Measurements from ENCODE around the gene RGS11.
A peak's percentile ranks its signal among the peaks of the same experiment; 100 is the strongest.
"Not testable (repeated sequence)": the region's sequence is repeated elsewhere in the genome, so short reads cannot be mapped to it uniquely, and the experiment has no call there.

RGS11 gene

DNA sequence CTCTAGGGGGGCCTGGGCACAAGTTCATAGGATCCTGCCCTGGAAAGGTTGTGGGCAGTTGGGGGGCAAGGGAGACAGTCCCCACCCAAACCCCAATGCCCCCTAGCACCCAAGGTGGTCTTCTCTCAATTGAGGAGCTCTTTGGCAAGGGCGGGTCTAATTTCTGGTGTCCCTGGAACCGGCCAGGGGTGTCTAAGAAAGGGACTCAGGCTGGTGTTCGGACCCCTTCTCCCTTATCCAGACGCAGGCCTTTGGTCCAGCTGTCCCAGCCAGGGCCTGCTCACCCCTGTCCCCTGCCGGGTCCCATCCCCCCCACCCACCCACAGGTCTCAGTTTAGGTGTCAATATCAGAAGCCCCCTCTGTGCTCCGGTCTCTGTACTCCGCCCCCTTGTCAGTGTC, 3.8 kb upstream of the RGS11 start:
- no peak for DNase-seq

DNA sequence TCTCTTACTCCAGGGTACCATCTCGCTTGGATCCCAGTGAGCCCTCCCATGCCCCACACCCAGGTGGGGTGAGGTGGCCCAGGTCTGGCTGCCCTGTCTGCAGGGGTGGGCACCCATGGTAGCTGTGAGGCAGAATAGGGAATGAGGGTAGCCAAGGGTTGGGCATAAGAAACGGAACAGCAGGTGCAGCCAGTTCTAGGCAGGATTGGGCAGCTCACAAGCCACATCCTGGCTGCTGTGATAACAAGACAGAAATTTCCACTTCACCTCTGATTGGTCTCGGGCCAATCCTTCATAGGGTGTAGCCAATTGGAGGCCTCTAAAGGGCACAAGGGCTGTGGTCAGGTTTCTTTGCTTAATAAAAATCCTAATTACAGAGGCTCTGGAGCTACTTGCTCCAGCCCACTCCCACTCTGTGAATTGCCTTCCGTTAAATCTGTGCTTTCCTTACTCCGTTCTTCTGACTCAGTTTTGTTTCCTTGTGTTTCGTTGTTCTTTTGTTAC, 3.2 kb upstream of the RGS11 start:
- peak; percentile 16 to 66 for DNase-seq

DNA sequence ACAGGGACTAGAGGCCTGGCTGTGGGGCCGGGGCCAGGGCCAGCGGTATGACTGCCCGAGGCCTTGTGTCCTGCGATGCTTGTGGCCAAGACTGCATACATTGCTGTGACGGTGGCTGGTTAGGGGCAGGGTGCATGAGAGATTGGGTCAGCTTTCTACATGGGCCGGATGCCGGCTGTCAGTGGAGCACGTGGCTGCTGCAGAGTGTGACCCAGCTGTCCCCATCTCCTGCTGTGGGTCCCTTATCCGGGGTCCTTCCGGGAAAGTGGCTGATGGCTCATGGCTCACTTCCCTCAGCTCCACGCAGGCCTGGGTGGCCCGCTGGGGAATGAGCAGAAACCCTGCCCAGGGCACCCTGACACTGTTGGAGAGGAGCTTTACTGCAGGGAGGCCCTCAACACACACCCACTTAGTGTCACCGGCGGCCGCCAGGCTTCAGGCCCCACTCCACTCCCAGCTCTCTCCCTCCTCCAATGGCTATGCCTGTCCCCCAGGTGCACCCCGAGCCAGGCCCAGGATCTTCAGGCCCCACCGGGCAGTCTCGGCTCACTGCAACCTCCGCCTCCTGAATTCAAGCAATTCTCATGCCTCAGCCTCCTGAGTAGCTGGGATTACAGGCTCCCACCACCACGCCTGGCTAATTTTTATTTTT, 808 bp upstream of the RGS11 start:
- DNase-seq = no peak

DNA sequence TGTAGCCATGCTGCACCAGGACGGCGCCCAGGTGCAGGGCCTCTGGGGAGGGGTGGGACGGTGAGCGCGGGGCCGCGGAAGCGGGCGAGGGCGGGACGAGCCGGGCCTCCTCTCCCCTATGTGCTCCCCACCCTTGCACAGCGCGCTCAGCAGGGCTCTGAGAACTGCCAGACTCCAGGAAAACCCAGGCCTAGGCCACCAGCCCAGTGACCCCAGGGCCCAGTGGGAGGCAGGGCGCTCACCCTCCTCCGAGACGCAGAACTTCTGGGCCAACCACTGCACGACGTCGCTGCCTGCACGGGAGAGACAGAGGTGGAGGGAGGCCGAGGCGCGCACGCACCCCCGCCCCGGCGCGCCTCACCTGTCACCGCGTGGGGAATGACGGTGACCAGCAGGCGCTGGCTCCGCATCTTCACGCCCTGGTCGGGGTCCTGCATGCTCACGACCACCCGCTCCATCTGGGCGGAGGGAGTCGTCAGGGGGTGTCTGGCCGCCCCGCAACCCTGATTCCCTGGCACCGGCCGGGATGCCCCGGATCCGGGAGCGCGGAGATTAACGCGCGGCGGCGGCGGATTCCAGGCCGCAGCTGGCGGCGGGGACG, 603 bp downstream of the RGS11 start:
- DNase-seq = peak in 1 of 2 donors; percentile 11

DNA sequence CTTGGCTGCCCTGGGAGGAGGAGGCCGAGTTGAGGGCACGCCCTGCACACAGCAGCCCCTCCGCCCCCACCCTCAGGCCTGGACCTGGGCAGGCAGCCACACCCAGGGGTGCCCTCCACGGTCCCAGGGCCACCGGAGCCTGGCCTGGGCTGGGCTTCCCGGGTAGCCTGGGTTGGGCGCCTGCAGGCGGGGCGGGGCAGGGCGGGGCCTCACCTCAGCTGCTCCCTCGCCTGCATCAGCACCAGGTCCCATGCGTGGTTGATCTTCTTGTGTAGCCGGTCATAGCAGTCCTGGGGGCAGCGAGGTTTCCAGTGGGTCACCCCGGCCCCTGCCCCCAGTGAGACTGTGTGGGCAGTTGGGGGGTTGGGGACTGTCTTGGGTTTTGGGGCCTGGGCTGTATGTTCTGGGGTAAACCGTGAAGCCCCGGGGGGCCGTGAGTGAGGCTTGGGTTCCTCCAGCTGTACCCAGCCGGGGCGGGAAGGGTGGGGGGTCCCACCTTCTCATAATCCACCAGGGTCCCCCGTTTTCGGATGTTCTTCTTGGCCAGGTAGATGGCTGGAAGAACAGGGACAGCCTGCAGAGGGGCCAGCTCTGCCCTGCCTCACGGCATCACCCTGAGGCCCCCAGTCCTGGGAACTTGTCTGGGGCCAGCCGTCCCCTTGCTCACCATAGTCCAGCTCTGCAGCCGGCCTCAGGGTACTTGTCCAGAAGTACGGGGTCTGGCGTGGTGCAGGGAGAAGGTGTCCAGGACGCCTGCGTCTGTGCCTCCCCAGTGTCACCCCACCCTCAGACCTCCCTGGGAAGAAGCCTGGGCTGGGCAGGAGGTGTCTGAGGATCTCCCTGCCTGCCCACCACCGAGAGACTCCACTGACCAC, 2.0 kb downstream of the RGS11 start:
- DNase-seq = no peak

DNA sequence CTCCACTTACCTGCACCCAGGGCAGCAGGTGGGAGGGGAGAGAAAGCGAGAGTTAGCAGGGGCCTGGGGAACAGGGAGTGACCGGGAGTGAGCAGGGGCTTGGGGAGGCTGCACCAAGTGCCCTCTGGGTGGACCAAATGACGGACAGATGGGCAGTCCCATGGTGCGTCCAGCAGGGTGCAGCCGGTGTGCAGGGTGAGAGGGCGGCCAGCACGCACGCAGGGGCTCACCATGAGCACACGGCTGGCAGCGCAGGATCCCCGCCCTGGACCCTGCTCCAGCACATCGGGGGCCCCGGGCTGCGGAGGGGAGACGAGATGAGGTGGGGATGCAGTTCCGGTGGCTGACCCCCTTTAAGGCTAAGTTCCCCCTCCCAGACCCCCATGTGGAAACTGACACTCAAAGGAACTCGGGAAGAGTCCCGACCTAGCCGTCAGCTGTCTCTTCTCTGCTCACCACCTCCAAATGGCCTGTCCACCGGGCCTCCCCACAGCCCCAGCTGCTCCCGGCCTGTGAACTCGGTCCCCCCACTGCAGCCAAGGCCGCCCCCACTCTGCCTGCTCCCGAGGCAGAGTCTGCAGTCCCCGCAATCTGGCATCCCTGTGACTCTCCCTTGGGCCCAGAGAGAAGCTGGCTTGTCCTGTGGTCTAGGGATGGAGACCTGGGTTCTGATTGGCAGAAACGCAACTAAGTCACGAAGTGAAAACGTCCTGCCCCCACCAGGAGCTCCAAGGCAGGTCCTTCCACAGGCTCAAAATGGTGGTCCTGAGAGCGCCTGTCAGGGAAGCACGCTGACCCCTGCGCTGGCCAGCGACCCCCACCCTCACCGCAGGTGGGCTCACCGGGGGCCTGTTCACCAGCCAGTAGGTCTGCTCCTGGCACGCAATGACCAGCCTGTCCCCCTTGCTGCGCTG, 2.9 kb downstream of the RGS11 start:
- no peak for DNase-seq

DNA sequence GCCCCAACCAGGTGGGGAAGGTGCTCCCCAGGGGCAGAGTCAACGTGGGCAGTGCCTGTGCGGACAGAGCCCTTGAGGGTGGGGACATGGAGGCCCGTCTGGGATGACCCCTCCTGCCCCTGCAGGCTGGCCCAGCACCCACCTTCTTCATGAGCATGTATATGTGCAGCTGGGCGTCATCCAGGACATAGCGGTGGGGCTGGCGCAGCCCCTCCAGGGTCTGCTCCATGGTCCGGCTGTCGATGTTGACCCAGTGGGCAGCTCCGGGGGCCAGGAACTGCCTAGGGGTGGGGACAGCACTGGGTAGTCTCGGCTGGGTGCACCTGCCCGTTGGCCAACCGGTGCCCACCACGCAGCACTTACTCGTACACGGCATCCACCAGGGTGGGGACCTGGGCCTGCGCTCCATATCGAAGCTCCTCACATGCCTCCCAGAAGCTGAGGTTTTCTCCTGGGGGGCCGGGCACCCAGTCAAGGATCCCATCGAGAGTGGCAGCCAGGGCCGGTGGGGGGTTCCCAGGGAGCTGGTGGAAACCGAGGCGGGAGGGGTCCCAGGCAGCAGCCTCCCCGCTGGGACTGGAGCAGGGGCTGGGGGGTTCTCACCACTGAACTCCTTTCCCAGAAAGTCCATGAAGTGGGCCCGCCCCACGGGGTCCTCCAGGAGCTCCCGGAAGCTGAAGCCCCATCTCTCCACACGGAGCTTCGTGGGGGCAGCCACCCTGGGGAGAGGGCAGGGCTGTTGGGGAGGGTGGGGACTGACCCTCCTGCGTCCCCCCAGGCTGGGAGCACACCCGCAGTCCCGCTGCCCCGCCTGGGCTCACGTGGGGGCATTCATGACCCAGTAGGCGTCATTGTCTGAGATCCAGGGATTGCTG, 5.1 kb downstream of the RGS11 start:
- DNase-seq = no peak

DNA sequence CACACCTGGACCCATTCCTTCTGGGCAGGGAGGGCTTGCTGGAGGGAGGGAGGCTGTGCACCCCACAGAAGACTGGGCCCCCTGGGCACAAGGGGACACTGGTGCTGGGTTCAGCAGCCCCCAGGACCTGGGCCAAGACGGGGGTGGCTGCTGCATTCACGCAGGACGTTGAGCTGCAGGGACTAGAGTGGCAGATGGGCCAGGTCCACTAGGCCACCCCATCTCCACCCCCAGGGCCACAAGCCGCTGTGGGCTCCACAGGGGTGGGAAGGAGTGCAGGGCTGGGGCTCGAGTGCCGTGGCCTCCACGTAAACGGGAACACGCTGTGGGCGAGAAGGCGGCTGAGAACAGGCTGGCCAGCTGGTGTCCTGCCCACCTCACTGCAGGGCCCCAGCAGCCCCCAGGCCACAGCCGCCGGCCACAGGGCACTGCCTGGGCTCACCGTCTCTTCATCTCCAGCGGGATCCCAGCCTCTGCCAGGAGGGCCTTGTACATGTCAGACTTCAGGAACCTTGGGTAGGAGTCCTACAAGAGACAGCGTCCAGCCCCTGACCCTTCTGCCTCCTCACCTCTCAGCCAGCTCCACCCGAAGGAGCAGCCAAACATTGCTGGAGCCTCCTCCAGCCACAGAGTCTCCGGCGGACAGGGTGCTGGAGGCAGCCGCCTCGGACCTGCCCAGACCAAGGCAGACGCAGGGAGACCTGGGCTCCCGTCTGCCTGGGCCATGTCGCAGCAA, 6.5 kb downstream of the RGS11 start:
- no peak for DNase-seq

DNA sequence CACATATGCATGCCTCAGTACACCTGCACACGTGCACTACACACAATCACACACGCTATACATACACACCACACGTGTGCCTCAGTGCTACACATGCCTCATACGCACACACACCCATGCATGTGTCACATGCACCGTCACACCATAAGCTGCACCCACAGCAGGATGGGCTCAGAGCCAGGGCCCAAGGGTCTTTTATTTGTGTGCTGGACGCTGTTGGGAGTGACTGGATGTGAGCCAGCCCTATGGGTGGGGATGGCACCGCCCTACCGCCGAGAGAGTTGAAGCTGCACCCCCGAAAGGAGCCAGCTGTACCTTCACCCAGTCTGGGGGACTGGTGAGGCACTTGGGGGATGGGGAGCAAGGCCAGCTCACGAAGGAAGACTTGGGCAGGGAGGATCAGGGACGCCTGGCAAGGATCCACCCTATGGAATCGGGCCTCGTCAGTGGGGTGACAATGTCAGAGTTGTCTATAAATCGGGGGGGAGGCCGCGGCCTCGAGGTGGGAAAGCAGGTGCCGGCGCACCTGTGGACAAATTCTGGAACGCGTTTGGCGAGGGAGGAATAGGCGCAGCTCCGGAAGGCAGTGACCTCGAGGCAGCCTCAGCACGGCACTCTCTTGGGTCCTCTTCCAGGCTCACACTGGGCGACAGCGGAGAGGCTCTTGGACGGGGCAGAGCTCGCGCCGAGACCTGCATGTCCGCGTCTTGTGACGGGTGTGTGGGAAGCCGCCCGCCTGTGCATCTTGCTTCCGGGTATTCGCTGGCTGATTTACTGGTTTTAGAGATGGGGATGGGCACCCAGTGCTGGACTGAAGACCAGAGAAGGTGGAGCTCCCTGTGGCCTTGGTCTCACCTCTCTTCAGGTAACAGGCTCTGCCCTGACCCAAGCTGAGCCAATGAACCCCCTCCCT, 7.3 kb downstream of the RGS11 start:
- DNase-seq = no peak

DNA sequence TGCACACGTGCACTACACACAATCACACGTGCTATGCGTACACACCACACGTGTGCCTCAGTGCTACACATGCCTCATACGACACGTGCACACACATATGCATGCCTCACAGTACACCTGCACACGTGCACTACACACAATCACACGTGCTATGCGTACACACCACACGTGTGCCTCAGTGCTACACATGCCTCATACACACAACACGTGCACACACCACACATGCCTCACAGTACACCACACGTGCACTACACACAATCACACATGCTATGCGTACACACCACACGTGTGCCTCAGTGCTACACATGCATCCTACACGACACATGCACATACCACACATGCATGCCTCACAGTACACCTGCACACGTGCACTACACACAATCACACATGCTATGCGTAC, 8.2 kb downstream of the RGS11 start:
- DNase-seq = not testable (repeated sequence)

DNA sequence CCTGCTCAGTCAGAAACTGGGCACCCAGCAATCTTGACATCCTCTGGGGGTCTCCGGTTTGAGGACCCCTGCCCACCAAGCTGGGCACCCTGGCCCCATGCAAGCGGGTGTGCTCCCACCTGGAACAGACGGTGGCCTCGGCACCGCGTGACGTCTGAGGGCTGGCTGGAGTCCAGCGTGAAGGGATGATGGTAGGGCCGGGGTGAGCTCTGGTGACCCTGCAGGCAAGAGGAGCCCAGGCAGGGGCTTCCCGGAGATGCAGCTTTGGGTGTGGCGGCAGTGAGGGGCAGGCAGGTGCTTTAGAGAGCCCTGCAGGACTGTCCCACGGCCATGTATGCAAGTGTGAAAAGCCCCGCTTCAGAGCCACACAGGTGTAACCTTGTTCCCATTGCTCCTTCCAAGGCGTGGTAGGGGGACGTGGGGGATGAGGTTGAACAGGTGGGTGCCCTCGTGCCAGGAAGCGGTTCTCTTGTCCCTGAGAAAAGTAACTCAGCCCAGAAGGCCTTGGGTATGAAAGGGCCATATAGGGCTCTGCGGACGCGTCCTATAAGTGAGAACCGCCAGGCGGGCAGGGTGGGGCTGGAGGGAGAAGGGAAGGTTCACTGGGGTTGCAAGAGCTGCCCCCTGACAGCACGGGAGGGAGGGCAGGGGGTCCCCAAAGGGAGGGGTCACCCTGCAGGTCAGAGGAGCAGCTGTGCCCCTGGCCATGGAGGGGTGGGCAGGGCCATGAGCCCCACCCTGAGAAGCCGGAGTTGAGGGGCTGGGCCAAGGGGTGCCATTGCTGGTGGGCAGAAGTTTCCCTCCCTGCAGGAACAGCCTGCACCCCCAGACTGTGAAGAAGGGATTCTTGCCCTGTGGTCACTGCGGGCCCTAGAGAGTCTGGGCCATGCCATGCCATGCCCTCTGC, 9.2 kb downstream of the RGS11 start:
- DNase-seq = no peak

DNA sequence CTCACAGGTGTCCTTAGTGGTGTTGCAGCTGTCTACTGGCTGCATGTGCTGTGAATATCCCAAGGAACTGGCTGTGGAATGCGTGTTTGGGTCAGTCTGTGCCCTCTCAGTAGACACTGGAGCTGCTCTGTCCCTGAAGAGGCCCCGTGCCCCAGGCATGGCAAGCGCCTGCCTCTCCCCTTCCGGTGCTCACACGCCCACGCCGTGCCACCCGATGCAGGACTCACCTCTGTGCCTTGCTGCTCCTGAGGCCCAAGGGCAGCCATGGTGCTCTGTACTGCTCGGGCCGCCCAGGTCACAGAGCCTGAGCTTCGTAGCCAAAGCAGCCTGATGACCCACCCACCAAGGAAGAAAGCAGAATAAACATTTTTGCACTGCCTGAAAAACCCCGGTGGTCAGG, 10.0 kb downstream of the RGS11 start:
- no peak for DNase-seq

DNA sequence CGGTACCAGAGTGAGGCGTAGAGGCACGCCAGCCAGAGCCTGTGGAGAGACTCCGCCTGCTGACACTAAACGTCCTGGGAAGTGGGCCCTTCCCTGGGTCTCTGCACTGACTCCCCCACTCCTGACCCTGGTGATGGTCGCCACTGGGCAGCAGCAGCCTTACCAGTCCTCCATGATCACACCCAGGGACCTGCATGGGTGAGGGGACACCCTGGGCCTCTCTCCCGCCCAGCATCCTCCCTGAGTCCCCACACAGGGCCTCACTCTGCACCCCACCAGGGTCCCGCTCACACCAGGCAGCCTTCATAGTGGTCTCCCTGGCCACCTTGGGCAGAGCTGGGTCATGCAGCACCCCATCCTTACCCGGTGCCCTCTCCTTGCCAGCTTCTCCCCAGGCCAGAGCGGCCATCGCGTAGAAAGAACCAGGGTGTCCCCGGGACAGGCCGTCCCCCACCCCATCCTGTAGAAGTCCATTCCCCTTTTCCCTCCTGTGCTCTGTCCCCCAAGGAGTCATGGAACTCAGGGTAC, 10.7 kb downstream of the RGS11 start:
- DNase-seq = no peak

DNA sequence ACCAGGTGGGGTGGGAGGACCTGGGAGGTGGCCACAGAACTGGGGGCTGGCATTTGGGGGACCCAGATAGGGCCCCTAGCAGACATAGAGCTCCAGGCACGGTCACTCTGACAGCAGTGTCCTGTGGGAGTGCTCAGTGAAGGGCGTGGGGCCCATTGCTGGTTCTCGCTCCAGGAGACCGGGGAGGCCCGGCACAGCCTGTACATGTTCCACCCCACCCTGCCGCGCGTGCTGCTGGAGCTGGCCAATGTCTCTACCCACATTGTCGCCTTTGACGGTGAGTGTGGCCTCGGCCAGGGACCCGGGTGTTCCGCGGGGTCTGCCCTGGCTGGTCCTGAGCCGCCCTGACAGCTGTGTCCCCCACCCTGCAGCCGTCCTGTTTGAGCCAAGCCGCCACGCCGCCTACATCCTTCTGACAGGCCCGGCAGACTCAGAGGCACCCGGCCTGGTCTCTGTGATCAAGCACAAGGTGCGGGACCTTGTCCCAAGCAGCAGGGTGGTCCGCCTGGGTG, 11.2 kb downstream of the RGS11 start:
- no peak for DNase-seq

DNA sequence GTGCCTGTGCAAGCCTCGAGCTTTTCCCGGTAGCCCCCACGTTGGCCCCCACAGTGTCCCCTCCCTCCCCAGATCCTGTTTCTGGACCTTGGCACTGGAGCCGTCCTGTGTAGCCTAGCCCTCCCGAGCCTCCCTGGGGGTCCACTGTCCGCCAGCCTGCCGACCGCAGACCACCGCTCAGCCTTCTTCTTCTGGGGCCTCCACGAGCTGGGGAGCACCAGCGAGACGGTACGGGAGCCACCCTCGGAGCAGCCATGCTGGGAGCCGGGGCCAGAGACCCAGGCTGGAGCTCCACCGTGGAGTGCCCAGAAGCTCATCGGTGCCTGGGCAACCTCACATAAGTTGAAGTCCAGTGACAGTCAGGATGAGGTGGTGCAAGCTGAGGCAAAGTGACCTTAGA, 11.8 kb downstream of the RGS11 start:
- DNase-seq = no peak

DNA sequence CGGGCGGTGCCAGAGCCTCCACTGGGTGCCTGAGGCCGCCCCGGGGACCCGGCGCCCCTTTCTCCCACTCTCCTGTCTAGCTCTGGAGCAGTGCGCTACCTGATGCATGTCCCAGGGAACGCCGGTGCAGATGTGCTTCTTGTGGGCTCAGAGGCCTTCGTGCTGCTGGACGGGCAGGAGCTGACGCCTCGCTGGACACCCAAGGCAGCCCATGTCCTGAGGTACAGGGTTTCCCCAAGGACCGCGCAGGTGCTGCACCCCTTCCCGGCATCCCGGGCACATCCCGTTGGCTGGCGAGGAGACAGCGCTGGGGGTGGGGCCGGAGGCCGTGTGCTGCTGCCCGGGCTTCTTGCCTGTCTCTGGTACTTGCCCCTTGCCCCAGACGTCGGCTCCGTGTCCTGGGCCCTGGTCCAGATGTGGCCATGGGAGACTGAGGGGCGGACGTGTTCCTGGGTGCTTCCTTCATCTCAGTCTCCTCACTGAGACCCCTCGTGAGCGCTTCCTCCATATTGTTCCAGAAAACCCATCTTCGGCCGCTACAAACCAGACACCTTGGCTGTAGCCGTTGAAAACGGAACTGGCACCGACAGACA, 12.5 kb downstream of the RGS11 start:
- no peak for DNase-seq

DNA sequence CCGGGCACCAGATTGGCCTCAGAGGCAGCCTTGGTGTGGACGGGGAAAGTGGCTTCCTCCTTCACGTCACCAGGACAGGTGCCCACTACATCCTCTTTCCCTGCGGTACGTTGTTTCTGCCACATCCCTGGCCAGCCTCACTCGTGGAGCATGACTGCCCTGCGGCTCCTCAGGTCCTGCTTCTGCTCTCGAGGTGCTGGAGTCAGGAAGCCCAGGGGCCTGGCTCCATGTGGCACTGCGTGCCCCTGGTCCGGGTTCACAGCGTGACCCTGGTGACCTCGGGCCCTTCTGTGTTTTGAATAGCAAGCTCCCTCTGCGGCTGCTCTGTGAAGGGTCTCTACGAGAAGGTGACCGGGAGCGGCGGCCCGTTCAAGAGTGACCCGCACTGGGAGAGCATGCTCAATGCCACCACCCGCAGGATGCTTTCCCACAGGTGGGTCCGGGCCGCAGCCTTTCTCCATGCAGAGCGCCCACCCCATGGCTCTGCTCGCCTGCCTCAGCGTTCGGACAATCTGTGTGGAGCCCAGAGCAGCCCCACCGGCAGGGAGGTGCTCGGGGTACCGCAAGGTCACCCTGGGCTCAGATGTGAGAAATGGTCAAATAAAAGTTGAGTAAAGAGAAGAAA, 13.5 kb downstream of the RGS11 start:
- DNase-seq = no peak
